ENCODE measurements around the gene PAK6. TPM values are rescaled to one million over a fixed set of nuclear protein-coding genes. Genes with fewer than 3 reads are reported as not detected.

The PAK6 gene
- total RNA-seq, 1 donor from 2014 or later: 11.2 TPM

DNA sequence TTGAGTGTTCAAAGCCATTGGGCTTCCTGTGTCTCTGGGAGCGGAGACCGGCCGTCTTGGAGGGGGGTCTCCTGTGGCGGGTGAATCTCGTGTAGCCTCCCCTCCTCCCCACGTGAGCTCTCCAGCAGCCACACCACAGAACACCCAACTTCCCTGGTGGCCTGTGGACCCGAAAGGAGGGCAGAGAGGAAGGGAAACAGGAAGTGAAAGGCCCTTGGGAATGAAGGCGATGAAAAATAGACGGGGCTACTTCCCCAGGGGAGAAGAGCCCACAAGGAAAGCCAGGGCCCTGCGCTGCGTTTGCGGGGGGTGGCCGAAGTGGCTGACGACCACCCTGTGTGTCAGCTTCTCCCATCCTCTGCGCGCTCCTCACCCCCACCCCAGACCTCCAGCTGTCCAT, 38.6 kb downstream of the PAK6 start:
- DNase-seq: no peak

DNA sequence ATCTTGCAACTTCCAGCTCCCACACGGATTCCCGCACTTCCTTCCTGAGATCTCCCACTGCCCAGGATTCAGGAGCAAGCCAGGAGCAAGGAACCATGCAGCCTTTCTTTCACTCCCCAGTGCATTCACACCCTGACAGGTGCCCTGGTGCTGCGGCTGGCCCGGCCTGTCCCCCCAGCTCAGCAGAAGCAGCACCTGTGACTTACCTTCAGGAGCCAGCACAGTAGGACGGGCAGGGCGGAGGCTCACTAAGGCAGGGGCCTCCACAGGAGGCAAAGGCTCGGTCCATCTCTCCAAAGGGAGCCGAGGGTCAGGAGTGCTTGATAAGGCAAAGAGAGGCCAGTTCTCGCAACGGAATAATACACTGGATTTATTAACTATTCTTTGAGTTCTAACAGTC, 39.2 kb downstream of the PAK6 start:
- no peak for DNase-seq

DNA sequence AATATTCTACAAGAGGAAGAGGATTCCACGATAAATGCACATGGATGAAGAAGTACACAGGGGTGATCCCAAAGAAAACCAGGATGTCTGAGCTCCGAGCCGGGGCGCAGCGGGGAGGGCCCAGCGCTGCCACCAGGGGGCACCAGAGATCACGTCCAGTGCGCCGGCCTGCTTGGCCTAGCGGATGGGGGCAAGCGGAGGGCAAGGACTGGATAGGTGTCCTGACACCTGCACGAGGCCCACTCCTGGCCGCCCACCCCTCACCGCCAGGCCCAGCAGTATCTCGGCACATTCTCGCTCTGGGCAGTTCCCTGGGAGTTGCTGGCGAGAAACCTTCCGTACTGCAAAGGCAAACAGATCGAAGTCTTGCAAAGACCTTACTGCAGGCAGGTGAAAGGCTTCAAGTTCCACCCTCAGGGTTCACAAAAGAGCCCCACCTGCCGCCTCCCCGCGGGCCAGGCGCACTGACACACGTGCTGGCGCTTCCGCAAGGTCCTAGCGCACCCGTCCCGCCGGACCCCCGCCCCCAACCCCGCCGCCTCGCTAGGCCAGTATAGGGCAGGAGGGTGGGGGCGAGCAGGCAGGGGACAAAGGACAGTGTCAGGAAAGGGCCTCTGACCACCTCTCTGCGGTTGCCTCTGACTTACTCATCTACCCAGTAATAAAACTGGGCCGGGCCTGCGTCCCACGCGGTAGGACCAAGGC, 40.7 kb downstream of the PAK6 start:
- DNase-seq: peak; percentile 42

DNA sequence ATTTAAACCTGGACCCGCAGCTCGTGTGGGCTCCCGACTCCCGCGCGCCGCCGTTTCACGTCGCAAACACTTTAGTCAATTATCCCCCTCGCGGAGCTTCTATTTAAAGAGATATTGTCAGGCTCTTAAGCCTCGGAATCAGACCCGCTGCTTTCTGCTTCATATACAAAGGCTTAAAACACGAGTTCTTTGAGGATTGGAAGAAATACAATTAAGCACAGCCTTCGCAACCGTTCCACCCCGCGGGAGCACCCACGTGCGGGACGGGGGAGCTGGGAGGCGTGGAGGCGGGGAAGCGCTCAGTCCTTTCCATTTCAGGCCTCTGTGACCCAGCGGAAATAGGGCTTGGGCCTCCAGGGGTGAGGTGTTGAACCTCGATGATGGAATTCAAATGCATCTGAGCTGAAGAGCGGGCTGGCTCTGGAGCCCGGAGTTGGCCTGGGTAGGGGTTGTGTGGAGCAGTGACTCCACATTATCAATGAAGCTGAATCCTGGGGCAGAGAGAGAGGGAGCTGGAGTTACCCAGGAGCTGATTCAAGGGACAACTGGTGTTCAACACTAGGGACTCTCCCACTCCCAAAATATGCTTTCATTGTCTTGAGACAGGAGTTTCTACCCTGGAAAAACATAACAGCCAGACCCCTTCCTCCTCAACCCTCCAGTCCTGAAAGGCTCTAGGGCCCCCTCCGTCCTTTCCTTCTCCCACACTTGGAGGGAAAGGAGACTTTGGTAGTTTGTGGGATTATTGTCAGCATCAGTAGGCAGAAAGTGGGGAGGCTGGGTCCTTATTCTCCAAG, 41.6 kb downstream of the PAK6 start:
- DNase-seq: no peak

DNA sequence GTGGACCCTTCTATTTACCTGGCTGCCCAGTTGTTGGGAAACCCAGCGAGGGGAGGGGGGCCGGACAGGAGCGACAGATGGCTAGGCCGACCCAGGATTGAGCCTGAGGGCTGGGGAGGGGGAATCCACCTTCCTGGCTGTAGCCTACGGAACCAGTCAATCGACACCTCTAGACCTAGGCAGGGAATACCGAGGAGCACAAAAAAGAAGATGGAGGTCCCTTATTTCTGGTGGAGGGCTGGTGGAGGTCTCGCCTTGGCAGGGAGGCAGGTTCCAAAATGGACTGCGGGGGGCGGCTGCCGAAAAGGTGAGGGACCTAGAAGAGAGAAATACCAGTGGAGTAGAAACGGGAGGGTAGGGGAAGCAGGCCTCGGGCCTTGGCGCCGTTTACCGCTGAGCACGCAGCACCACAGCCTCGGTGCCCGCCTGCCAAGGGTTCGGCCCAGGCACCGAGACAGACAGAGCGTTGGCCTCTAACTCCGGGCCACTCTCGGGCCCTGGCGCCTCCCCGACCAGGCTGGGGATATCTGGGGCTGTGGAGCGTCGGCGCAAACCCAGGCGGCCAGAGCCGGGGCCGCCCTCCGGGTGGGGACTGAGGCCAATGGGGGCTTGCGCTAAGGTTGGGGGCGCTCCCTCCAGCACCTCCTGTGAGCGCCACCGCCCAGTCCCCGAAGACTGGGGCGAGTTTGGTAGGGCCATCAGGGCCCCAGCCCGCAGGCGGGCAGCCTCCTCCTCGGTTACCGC, 42.4 kb downstream of the PAK6 start:
- DNase-seq: no peak

DNA sequence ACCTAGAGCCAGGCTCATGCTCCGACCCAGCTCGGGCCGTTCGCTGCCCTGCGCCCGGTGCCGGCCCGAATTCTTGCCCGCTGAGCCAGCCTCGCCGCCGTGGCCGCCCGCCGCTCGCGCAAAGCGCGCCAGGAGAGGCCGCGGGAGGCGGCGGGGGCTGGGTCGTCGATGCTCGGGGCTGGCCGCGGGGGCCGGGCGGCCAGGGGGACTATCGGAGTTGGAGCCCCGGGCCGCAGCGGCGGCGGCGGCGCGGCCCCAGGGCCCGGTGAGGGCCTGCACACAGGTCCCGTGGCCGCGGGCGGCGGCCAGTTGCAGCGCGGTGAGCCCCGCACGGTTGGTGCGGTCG, 42.9 kb downstream of the PAK6 start:
- DNase-seq: no peak

DNA sequence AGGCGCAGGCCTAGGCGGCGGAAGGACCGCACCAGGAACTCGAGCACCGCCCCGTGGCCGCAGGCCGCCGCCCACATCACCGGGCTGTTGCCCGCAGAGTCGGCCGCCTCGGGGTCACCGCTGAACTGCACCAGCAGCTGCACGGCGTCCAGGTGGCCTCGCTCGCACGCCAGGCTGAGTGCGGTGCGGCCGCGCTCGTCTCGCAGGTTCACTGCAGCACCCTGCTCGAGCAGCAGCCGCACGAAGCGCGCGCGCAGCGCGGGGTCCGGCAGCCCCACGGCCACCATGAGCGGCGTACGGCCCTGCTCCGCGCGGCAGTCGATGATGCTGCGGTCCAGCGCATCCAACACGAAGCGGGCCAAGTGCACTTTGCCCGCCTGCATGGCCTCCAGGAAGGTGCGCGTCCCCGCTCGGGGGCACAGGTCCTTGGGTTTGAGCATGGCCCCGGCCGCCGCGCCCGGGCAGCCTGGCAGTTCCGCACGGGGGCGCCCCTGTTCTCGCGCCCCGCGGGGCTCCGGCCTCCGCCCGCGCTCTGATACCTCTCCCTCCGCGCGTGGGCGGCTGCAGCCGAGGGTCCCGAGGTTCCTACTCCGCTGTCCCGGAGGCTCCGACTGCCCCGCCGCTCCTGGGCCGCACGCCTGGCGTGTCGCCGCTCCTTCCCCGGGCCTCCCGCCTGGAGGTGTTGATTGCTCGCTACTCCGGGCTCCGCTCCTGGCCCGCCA, 43.4 kb downstream of the PAK6 start:
- no peak for DNase-seq

DNA sequence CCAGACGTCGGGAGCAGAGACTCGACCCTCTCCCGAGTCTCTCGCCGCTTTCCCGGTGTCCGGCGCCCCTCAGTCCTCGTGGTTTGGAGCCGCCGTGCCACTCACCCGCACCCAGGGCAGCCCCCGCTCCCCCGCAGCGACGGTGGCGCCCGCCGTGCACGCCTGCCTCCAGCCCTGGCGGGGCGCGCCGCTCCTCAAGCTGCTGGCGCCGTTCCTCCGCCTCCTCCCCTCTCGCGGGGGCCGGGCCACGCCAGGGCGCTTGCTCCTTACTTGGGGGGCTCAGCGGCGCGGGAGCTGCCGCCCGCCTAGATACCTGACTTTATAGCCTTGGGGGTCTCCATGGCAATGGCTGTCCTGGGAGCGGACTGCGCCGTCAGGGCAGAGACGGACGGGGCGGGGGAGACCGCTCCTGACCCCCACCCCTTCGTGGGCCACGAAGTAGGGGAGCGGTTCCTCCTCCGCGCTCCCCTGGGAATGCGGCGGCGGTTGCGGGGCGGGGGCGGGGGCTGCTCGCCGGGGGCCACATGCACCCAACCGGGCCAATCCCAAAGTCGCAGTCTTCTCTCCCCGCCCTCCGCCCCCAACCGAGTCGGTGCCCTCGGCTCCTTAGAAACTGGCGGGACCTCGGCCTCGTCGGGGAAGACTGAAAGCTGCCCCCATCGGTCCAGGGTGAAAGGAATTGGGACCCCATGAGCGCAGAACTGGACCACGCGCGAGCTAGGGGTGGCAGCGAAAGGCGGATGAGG, 44.2 kb downstream of the PAK6 start, which contains the start of gene ANKRD63:
Gene ANKRD63, minus strand, starts transcription at position 196 of the 746 bp plus-strand sequence. CDS start 478 bp downstream, outside the sequence.
- no peak for DNase-seq

DNA sequence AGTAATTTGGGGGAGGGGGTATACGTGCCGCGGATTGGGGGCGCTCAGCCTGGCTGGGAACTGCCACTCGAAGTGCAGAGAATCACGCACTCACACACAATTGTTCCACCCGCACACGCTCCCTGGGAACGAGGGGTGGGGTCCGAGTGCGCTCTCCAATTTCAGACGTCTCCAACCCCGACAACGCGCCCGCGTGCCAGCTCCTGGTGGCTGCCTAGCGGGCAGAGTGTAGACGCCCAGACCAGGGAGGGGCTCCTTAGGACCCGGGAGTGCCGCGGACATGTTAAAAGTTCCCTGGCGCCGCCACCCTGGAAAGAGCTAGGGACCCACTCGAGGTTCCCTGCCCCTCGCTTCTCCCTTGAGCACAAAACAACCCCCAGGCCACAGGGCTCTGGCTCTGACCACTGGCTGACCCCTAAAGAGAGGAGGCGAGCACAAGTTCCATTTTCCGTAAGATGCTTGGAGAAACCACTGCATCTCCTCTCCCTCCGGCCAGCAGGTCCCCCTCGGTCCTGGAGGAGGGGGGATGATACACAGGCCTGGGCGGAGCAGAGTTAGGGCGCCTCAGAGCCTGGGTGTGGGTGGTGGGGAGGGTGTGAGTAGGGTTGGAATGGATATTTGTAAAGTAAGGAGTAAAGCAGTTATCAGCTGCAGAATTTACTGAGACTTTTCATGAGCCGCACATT, 44.9 kb downstream of the PAK6 start:
- DNase-seq: no peak

DNA sequence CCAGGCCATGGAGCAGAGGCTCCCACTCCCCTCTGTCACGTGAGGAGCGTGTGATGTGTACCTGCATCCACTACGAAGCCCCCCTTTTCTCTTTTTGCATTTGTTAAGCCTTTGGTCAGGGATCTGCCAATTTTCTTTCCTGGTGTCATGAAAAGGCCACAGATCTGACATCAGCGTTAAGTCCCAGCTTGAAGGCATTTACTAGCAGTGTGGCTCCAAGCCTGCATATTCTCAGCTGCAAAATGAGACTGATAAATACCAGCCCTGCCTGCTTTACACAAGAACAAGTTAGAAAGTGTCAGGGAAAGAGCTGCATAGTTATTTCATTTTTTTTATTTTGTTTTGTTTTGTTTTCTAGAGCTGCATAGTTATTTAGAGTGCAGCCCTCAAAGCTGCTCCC, 46.3 kb downstream of the PAK6 start:
- no peak for DNase-seq

DNA sequence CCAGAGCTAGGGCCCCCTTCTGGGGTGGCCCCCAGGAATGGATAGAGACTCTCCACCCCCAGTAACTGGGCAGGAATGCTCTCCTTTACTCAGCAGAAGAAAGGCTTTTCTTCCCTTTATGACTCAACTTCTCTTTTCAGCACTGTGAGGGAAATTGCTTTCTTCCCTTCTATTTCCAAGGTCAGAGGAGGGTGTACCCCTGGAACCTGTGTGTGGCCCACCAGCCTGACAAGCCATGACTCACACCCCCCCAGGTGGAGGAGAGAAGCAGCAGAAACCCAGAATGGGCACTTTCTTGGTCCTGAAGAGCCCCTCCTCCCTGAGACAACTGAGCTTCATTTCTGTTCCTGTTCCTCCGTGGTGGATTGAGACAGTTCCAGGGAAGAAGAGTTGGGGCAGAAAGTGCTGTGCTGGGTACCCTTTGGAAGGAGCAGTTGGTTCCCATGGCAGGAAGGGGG, 46.7 kb downstream of the PAK6 start:
- DNase-seq: no peak

DNA sequence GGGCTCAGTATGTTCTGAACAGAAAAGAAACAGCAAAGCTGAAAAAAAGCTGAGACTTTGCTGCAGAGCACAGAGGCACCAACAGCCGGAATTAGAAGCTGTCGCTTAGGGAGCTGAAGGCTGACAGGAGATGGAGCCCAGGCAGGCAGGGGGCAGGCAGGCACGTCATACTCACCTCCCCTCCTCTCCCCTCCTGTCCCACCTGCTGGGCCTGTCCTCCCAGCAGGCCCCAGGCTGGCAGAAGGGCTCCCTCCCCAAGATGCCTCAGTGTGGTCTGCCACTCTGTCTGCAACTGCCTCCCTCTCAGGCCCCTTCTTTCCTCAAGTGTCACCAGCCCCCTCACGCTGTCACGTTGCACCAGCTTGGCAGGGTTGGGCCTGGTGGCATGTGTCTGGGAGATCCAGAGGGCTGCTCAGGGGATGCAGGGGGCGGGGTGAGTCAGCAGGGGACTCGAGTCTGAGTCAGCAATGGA, 47.2 kb downstream of the PAK6 start:
- DNase-seq: no peak

DNA sequence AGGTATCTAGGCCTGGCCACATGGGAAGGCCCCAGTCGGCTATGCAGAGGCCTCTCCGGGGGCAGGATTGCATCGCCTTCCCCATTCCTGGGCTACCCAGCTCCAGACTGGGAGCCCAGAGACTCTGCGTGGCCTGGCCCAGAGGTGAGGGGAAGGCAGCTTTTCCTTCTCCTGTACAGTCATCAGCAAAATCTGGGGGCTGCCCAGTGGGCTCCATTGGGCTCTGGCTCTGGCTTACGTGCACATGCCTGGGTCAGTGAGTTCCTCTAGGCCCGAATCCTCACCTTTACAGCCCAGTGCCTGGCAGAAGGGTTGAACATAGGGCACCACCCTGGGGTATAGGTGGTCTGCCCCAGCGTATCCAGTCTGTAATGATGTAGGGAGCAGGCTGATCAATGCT, 47.9 kb downstream of the PAK6 start:
- no peak for DNase-seq

DNA sequence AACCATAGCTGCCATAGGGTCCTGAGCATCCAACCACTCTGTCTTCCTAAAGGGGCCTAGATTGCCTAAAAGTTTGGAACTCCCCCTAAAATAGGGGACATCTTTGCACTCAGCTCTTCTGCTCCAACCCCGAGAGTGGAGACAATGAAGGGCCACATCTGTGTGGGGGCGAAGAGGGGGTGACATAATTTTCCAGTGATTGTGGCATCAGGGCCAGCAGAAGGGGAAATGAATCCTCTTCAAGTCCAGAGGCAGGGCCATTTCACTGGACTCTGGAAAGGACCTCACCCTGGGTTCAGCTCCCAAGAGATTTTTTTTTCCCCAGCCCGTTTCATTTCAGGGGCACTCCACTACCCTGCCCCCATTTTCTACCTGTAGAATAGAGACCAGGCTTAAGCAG, 48.6 kb downstream of the PAK6 start:
- no peak for DNase-seq

DNA sequence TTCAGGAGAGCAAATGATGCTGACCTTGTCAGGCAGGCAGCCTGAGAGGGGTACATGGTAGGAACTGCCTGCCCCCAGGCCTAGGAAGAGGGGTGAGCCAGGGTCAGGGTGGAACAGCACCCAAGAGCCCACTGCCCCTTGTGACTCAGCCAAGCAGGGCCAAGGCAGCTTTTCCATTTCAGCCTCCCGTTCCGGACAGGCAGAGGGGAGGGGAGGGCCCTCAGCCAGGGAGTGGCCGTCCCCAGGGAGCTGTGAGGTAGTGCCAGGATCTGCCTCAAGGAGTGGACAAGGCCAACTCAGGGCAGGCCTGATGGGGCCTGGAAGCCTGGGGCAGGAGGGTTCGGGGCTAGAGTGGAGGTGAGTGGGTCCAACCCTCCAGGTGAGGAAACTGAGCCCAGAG, 49.1 kb downstream of the PAK6 start:
- no peak for DNase-seq

DNA sequence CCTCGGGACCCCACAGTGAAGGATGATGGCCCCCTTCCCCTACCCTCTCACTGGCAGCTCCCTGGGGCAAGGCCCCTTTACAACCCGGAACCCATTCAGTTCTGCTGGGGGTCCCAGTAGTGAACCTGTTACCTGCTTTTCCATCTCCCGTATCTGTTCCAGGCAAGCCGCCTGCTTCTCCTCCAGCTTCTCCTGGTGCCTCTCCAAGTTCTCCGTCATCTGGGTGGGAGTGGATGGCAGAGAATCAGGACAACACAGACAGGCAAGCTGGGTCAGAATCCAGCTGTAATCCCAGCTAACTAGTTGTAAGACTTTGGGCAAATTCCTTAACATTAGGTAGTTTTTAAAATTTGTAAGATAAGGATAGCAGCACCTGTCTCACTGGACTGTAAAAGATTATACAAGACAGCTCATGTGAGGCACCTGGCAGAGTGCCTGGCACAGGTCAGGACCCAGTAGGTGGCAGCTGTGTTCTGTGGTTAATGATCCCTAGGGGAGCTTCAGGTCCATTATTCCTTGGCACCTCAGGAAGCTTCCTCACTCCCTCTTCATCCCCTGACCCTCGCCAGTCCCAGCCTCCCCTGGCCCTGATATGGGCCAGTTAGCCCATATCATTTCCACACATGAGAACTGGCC, 50.4 kb downstream of the PAK6 start:
- DNase-seq: no peak

DNA sequence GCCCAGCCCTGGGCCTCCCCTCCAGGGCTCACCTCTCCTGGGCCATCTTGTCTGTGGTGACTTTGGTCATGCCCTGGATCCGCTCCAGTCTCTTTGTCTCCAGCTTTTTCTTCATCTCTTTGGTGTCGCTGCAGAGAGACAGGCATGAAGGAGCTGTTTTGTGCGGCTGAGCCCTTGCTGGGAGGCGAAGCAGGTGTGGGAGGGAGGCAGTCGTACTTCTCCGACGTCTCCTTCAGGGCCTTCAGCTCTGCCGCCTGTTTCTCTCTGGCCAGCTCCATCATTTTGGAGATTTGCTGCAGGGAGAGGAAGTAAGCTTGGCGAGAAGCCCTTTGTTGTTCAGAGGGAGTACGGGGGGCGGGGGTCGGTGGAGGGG, 51.7 kb downstream of the PAK6 start:
- no peak for DNase-seq

DNA sequence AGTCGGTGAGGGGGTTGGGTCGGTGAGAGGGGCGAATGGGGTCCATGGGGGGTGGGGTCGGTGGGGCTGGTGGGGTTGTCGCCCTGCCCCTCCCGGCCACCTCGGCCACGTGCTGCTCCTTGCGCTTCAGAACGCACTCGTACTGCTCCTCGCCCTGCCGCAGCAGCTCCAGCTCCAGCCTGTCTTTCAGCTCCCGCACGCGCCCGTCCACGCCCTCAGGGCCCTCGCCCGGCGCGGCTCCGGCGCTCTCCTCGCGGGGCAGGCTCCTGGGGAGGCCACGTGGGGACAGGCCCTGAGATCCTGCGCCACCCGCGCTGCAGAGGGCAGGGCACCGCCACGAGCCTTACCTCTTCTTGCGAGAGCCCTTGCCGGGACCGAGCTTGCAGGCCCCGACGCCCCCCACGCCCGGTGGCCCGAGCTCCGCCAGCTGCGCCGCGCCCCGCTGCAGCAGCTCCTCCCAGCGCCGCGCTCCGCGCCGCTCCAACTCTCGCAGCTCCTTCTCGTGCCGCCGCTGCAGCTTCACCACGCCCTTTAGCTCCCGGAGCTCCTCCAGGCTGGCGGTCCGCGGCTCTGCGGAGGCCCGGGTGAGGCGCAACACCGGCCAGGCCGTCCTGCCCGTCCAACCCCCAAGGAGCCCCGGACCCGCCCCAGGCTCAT, 52.2 kb downstream of the PAK6 start:
- no peak for DNase-seq

DNA sequence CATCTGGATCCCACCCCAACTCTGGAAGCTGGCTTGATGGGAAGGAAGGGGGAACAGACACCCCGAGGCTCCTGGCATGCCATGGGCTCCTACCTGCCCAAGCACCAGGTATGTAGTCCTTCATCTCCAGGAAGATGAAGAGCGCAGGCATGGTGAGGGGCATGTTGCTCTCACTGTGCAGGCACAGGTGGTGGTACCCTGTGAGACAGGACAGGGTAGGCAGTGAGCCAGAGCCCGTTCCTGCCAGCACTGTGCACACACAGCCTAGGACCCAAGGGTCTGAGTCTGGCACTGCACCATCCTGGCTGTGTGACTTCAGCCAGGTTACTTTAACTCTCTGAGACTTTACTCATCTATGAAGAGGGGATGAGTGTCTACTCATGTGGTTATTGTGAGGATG, 53.4 kb downstream of the PAK6 start:
- no peak for DNase-seq

DNA sequence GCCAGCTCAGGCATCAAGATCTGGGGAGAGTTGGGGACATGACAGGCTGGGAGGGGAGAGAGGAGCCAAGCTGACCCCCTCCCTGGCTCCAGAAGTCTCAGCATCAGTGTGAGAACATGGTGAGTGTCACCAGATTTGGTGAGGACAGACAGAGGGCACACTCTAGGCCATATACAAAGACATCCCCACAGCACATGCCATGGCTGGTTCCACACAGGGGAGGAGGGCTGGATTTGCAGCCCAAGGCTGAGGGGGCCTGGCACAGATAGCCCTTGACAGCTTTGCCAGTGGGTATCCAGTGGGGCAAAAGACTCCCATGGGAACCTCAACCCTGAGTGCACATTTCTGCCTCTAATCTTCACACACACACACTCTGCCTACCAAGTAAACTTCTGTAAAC, 54.1 kb downstream of the PAK6 start:
- DNase-seq: no peak

Measured in occipital lobe (tissue), 2 donors.